Pancreas (tissue), 10 donors: Measurements from ENCODE around the gene SFTA2. TPM values are rescaled to one million over a fixed set of nuclear protein-coding genes. Genes with fewer than 3 reads are reported as not detected.

ENCODE experiments used
- ATAC-seq, 4 donors: fragments of 200-7000 bp; cut with Tn5 transposase; one replicate each; pipeline versions ENCODE4 v1.8.0 to v1.9.1; 2020; ENCODE audit warnings: mild to moderate bottlenecking in 4 of 4, moderate library complexity in 4 of 4
- DNase-seq, 6 donors: peaks; one replicate each; pipeline ENCODE4 v3.0.0-alpha.2; 2020
- FAIRE-seq: peaks from 2 replicates; lab custom pipeline; 2012; peaks lifted over from hg19 to GRCh38; lab: Jason Lieb, UNC
- H3K27ac ChIP-seq, 4 donors: fragments of 200-600 bp; sonication (generic); 1 replicate in 3 of 4; 2 replicates in 1 of 4; pipeline versions ENCODE4 v1.5.0 to v1.8.0; 2020
- H3K27me3 ChIP-seq, 4 donors: fragments of 200-600 bp; one replicate each; pipeline ENCODE4 v1.8.0; 2021
- H3K36me3 ChIP-seq, 3 donors: fragments of 200-600 bp; sonication (generic) in 1 of 3; one replicate each; pipeline versions ENCODE4 v1.5.0 to v1.8.0; 2020 to 2021
- H3K4me1 ChIP-seq, 3 donors: fragments of 200-600 bp; one replicate each; pipeline ENCODE4 v1.8.0; 2021
- H3K4me3 ChIP-seq, 4 donors: fragments of 200-600 bp; sonication (generic) in 2 of 4; one replicate each; pipeline versions ENCODE4 v1.5.0 to v1.8.0; 2020 to 2021
- H3K9me3 ChIP-seq, 4 donors: fragments of 200-600 bp; one replicate each; pipeline ENCODE4 v1.8.0; 2021
- CTCF ChIP-seq, 4 donors: fragments of 200-600 bp; sonication (generic) in 3 of 4; IDR thresholded peaks; one replicate each; pipeline versions ENCODE4 v1.5.0 to v1.8.0; 2021; ENCODE audit warnings: antibody characterized with exemption in 4 of 4
- WGBS, 2 donors: extraction: QIAGEN DNeasy Blood & Tissue Kit; methylation state at CpG; one replicate each; pipeline ENCODE4 v1.1.7; 2013; 5-methylcytosine and 5-hydroxymethylcytosine counted together
- intact Hi-C, 3 donors: fragments of 100-400 bp; cut with DNase I; formaldehyde crosslinking; loops; one replicate each; pipeline versions ENCODE4 v1.11.1 to v1.14.2; 2022
- polyA plus RNA-seq, 2 donors: library from polyadenylated mRNA; stranded (reverse); fragments of 200-250 nt; gene quantifications; one replicate each; pipeline ENCODE4 v1.2.3, GENCODE V29; 2013
- total RNA-seq, 6 donors: library from RNA; stranded (reverse); fragmentation: NEBNext Ultra II Directional in 4 of 6; extraction: Animal tissue kit (Norgen Biotek cat#: 25700) in 4 of 6; gene quantifications; one replicate each; pipeline versions ENCODE4 v1.2.1 to v1.2.4, GENCODE V29; 2021 to 2023
- donor health status: healthy with polysubstance abuse.
- donor health status: DM: no; HTN: no; CAD: no; lungs with moderate emphysema.
- donor health status: DM: no; HTN: no; CAD: no.
- donor health status: control.
- donor health status: control.
- donor health status: Bipolar disorder and iron deficiency.
- donor health status: DM: yes; HTN: yes; CAD: no.
- donor health status: DM: no; HTN: no; CAD: no.
- donor health status: DM: no; HTN: no; CAD: no.
- donor health status: DM: yes; HTN: yes; CAD: no.

The SFTA2 gene
- total and polyA plus RNA-seq, 8 donors: 0.83 to 22.9 (median 3.1) TPM

- 91 to 94% methylated on average over 13 of the region's 13 CpGs for WGBS, 2 donors
- no peaks in the 10 kb centered on the region for H3K27me3 ChIP-seq
- FAIRE-seq: no peak
- H3K4me1 ChIP-seq: no peaks in the 10 kb centered on the region
- peaks cover 0 to 78% (median 37%) of the 10 kb centered on the region in 3 donors for H3K36me3 ChIP-seq
- no peak for DNase-seq
- H3K27ac ChIP-seq: no peak overlapping the region
- no peaks in the 10 kb centered on the region for H3K9me3 ChIP-seq
- no peak overlapping the region for H3K4me3 ChIP-seq
- no peak for ATAC-seq
- intact Hi-C loops: no loop called here
- no peak for TF ChIP-seq CTCF (IDR thresholded peaks at IDR 0.05)
These were observed 35.4 kb downstream of the SFTA2 start for GRCh38 chr6:30896541-30896940.

DNA sequence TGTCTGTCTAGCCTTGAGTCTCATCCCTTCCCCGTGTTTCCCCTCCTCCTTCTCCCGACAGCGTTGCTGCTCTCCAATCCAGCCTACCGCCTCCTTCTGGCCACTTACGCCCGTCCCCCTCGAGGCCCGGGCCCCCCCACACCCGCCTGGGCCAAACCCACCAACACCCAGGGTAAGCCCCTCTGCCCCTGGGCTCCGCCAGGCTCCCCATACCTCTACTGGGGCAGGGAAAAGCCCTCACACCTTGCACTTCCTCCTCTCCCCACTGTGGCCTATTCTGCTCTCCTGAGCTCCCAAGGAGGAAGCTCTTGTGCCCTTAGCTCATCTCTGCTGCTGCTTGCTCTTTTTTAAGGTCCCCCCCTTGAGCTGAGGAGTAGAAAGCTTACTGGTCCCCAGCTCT lies 36.6 kb downstream of the SFTA2 start:
- Histone ChIP-seq H3K4me1 (no peaks in the 10 kb centered on the region), H3K4me3 (no peak overlapping the region), H3K36me3 (peaks cover 0 to 87% (median 37%) of the 10 kb centered on the region in 3 donors), H3K9me3 (no peaks in the 10 kb centered on the region), H3K27me3 (no peaks in the 10 kb centered on the region), H3K27ac (no peak overlapping the region)
- DNase-seq: no peak
- 77 to 81% methylated on average over 10 of the region's 10 CpGs for WGBS, 2 donors
- no peak for ATAC-seq
- intact Hi-C loops: no loop called here
- no peak for TF ChIP-seq CTCF (IDR thresholded peaks at IDR 0.05)
- no peak for FAIRE-seq

- Histone ChIP-seq H3K4me3 (no peak overlapping the region), H3K27ac (no peak overlapping the region), H3K36me3 (peaks cover 0 to 92% (median 37%) of the 10 kb centered on the region in 3 donors), H3K9me3 (no peaks in the 10 kb centered on the region), H3K27me3 (no peaks in the 10 kb centered on the region), H3K4me1 (no peaks in the 10 kb centered on the region)
- TF ChIP-seq CTCF (IDR thresholded peaks at IDR 0.05): no peak
- WGBS, 2 donors: 91 to 93% methylated on average over 3 of the region's 3 CpGs
- ATAC-seq (no peak), DNase-seq (no peak), FAIRE-seq (no peak)
- intact Hi-C loops: no loop called here
These were observed 37.0 kb downstream of the SFTA2 start for GRCh38 chr6:30894935-30895334.

DNA sequence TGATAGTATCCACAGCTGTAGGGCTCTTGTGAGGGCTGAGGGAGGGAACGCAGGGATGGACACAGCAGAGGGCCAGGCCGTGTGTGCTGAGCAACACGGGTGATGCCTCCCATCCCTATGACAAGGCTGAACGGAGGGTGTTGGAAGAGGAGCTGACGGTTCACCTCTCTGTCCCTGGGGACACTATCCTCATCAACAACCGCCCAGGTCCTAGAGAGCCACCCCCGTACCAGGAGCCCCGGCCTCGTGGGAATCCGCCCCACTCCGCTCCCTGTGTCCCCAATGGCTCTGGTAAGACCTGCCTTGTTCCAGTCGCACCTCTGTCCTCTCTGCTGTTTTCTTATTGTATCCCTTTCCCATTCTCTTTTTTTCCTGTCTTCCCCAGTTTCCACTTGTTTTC lies 37.6 kb downstream of the SFTA2 start:
- FAIRE-seq: no peak
- peaks cover 0 to 94% (median 39%) of the 10 kb centered on the region in 3 donors for H3K36me3 ChIP-seq
- no peaks in the 10 kb centered on the region for H3K9me3 ChIP-seq
- no peaks in the 10 kb centered on the region for H3K4me1 ChIP-seq
- no peak for ATAC-seq
- 91 to 94% methylated on average over 12 of the region's 12 CpGs for WGBS, 2 donors
- no peak for TF ChIP-seq CTCF (IDR thresholded peaks at IDR 0.05)
- H3K27me3 ChIP-seq: no peaks in the 10 kb centered on the region
- no peak for DNase-seq
- H3K27ac ChIP-seq: no peak overlapping the region
- intact Hi-C loops: no loop called here
- H3K4me3 ChIP-seq: no peak overlapping the region

DNA sequence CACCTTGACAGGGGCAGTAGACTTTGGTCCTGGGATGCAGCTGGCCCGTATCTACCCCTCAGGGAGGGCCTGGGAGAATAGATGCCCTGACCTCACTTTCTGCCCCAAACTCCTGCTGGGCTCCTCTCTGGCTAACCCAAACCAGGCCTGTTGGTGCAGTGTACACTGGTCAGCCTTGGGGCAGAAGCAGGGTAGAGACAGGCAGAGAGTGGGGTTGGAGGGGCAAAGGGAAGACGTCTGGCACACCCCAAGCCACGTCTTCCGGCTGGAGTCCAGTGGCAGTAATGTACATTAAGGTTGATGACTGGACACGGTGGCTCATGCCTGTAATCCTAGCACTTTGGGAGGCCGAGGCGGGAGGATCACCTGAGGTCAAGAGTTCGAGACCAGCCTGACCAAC lies 38.3 kb downstream of the SFTA2 start:
- WGBS, 2 donors: 88 to 94% methylated on average over 8 of the region's 8 CpGs
- TF ChIP-seq CTCF (IDR thresholded peaks at IDR 0.05): no peak
- no peak for ATAC-seq
- Histone ChIP-seq H3K27me3 (no peaks in the 10 kb centered on the region), H3K9me3 (no peaks in the 10 kb centered on the region), H3K4me3 (no peak overlapping the region), H3K4me1 (no peaks in the 10 kb centered on the region), H3K36me3 (peaks cover 0 to 94% (median 42%) of the 10 kb centered on the region in 3 donors), H3K27ac (no peak overlapping the region)
- intact Hi-C loops: no loop called here
- DNase-seq: no peak
- no peak for FAIRE-seq
